HG03103 (cell line): Measurements from ENCODE around the gene LOXHD1.

ENCODE experiments used
- ATAC-seq: cut with Tn5 transposase; IDR thresholded peaks from one replicate; pipeline ENCODE4 v1.9.1; 2021; ENCODE audit warnings: low read depth; ENCODE audit not compliant: unreplicated experiment

LOXHD1 gene

DNA sequence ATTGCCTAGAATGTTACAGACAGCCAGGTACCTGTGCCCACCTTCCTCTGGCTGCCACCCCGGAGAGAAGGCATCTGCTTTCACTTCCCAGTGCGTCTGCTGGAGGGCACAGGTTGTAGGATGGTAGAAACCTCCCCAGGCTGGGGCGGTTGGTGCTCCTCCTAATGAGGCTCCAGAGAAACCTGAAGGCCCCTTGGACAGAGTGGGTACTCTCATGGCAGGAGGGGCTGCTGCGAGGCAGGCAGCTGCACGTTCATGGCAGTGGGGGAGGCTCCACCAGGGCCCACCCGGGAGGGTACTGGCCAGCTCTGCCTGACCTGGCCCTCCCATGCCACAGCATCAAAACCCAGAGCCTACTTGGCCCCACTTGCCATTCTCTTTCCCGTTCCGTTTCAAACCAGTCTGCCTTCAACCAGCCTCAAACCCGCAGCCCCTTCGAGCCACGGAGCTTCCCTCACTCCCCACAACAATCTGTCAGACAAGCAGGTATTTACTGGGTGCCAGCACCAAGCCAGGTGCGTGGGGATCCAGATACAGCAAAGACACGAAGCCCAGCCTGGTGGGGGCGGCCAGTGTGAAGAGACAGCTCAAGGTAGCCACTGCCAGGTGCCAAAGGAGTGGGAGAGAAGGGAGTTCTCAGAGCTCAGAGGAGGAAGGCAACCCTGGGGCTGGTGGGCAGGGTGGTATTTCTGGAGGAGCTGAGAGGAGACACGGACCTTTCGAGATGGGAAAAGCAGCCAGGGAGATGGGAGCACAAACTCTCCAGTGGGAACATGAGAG lies 229.6 kb downstream of the LOXHD1 start:
- no peak for ATAC-seq
